ENCODE data around the gene PNCK. TPM values are rescaled to one million over a fixed set of nuclear protein-coding genes. Genes with fewer than 3 reads are reported as not detected.

The PNCK gene
- total and polyA plus RNA-seq, 2 experiments from 2014 or later = not detected

- H3K27ac ChIP-seq = no peak overlapping the region
- peaks cover 6% of the 10 kb centered on the region; the same call in 1 of the 2 replicates for H3K4me1 ChIP-seq (ENCODE audit: insufficient read depth)
- in situ Hi-C loops (cut with MboI) = no loop called here
- H3K9me3 ChIP-seq (ENCODE audit: low read depth) = no peaks in the 10 kb centered on the region
- H4K20me1 ChIP-seq (ENCODE audit: insufficient read depth) = no peaks in the 10 kb centered on the region
- H3K4me3 ChIP-seq = no peak overlapping the region
- no peak overlapping the region for H2AFZ ChIP-seq
- no peak for DNase-seq
- H3K9me2 ChIP-seq (ENCODE audit: insufficient read depth) = no peaks in the 10 kb centered on the region
- no peak overlapping the region for H3K9ac ChIP-seq
- no peaks in the 10 kb centered on the region; the same call in 1 of the 2 replicates for H3K36me3 ChIP-seq (ENCODE audit: low read depth)
- no peaks in the 10 kb centered on the region for H3K27me3 ChIP-seq (replicated peaks; ENCODE audit: insufficient read depth)
- H3F3A ChIP-seq (ENCODE audit: insufficient read depth) = no peaks in the 10 kb centered on the region
- H3K79me2 ChIP-seq (ENCODE audit: insufficient read depth) = peaks cover 55% of the 10 kb centered on the region
- 98 to 99% methylated on average over 9 of the region's 9 CpGs for WGBS, 2 experiments (ENCODE audit: low coverage in 1 of 2, low lambda C conversion rate in 2 of 2, missing lambda C conversion rate in 2 of 2)
- no peak overlapping the region for H3K4me2 ChIP-seq (ENCODE audit: unreplicated experiment)
- TF ChIP-seq EZH2phosphoT487 (IDR thresholded peaks at IDR 0.05; ENCODE audit: insufficient read depth, low read depth) (no peak), EZH2 (IDR thresholded peaks at IDR 0.05; ENCODE audit: insufficient read depth, poor library complexity, severe bottlenecking) (no peak)
These were observed 43.8 kb upstream of the PNCK start for GRCh38 chrX:153717445-153717844.

GRCh38 chrX:153714256-153714655 is 40.6 kb upstream of the PNCK start:
- no peak overlapping the region for H3K27ac ChIP-seq
- no peaks in the 10 kb centered on the region for H3K9me3 ChIP-seq (ENCODE audit: low read depth)
- in situ Hi-C loops (cut with MboI) = no loop called here
- H3K4me1 ChIP-seq (ENCODE audit: insufficient read depth) = no peaks in the 10 kb centered on the region
- no peaks in the 10 kb centered on the region for H3K36me3 ChIP-seq (ENCODE audit: low read depth)
- H3K4me2 ChIP-seq (ENCODE audit: unreplicated experiment) = no peak overlapping the region
- no peak overlapping the region for H2AFZ ChIP-seq
- H3K9ac ChIP-seq = no peak overlapping the region
- H3K27me3 ChIP-seq (replicated peaks; ENCODE audit: insufficient read depth) = no peaks in the 10 kb centered on the region
- peaks cover 23% of the 10 kb centered on the region; the same call in 1 of the 2 replicates for H3K79me2 ChIP-seq (ENCODE audit: insufficient read depth)
- no peak for TF ChIP-seq EZH2 (IDR thresholded peaks at IDR 0.05; ENCODE audit: insufficient read depth, poor library complexity, severe bottlenecking)
- no peak overlapping the region for H3K4me3 ChIP-seq
- H3F3A ChIP-seq (ENCODE audit: insufficient read depth) = no peaks in the 10 kb centered on the region
- no peak for DNase-seq
- H4K20me1 ChIP-seq (ENCODE audit: insufficient read depth) = no peaks in the 10 kb centered on the region
- H3K9me2 ChIP-seq (ENCODE audit: insufficient read depth) = no peaks in the 10 kb centered on the region
- 94 to 95% methylated on average over 3 of the region's 3 CpGs for WGBS, 2 experiments (ENCODE audit: low coverage in 1 of 2, low lambda C conversion rate in 2 of 2, missing lambda C conversion rate in 2 of 2)

GRCh38 chrX:153709726-153710674 is 36.4 kb upstream of the PNCK start:
- in situ Hi-C loops (cut with MboI) = no loop called here
- 78 to 91% methylated on average over 16 to 17 of the region's 27 CpGs for WGBS, 2 experiments (ENCODE audit: low coverage in 1 of 2, low lambda C conversion rate in 2 of 2, missing lambda C conversion rate in 2 of 2)
- Histone ChIP-seq H2AFZ (no peak overlapping the region), H3K27ac (no peak overlapping the region), H4K20me1 (ENCODE audit: insufficient read depth) (no peaks in the 10 kb centered on the region), H3K9me3 (ENCODE audit: low read depth) (no peaks in the 10 kb centered on the region), H3K4me3 (no peak overlapping the region), H3K79me2 (ENCODE audit: insufficient read depth) (0 out of 2 replicates have a peak, but pooled peaks cover 5% of the 10 kb centered on the region), H3F3A (ENCODE audit: insufficient read depth) (no peaks in the 10 kb centered on the region), H3K27me3 (replicated peaks; ENCODE audit: insufficient read depth) (no peaks in the 10 kb centered on the region), H3K36me3 (ENCODE audit: low read depth) (no peaks in the 10 kb centered on the region), H3K4me1 (ENCODE audit: insufficient read depth) (no peaks in the 10 kb centered on the region), H3K9me2 (ENCODE audit: insufficient read depth) (no peaks in the 10 kb centered on the region), H3K4me2 (ENCODE audit: unreplicated experiment) (no peak overlapping the region), H3K9ac (no peak overlapping the region)
- DNase-seq = no peak
- TF ChIP-seq EZH2phosphoT487 (IDR thresholded peaks at IDR 0.05; ENCODE audit: insufficient read depth, low read depth) = no peak
- no peak for TF ChIP-seq EZH2 (IDR thresholded peaks at IDR 0.05; ENCODE audit: insufficient read depth, poor library complexity, severe bottlenecking)

- no peak overlapping the region for H3K27ac ChIP-seq
- H3K9ac ChIP-seq = no peak overlapping the region
- H2AFZ ChIP-seq = no peak overlapping the region
These were observed 34.8 kb upstream of the PNCK start for GRCh38 chrX:153708415-153708814.

More at GRCh38 chrX:153708415-153708814, 34.8 kb upstream of the PNCK start:
- H3K36me3 ChIP-seq (ENCODE audit: low read depth) = no peaks in the 10 kb centered on the region
- in situ Hi-C loops (cut with MboI) = no loop called here
- H3K4me1 ChIP-seq (ENCODE audit: insufficient read depth) = no peaks in the 10 kb centered on the region
- no peaks in the 10 kb centered on the region for H3F3A ChIP-seq (ENCODE audit: insufficient read depth)
- TF ChIP-seq EZH2phosphoT487 (IDR thresholded peaks at IDR 0.05; ENCODE audit: insufficient read depth, low read depth) (no peak), EZH2 (IDR thresholded peaks at IDR 0.05; ENCODE audit: insufficient read depth, poor library complexity, severe bottlenecking) (no peak)
- DNase-seq = peak; percentile 79
- H3K9me2 ChIP-seq (ENCODE audit: insufficient read depth) = no peaks in the 10 kb centered on the region
- WGBS, 2 experiments (ENCODE audit: low coverage in 1 of 2, low lambda C conversion rate in 2 of 2, missing lambda C conversion rate in 2 of 2) = 27 to 35% methylated on average over 6 to 13 of the region's 13 CpGs
- no peaks in the 10 kb centered on the region for H3K27me3 ChIP-seq (replicated peaks; ENCODE audit: insufficient read depth)
- H4K20me1 ChIP-seq (ENCODE audit: insufficient read depth) = no peaks in the 10 kb centered on the region
- no peaks in the 10 kb centered on the region for H3K9me3 ChIP-seq (ENCODE audit: low read depth)
- no peak overlapping the region for H3K4me2 ChIP-seq (ENCODE audit: unreplicated experiment)
- H3K4me3 ChIP-seq = no peak overlapping the region
- H3K79me2 ChIP-seq (ENCODE audit: insufficient read depth) = 0 out of 2 replicates have a peak, but pooled peaks cover 5% of the 10 kb centered on the region
